HG03039 (cell line): ENCODE results near the gene SGCE.

ENCODE experiments used
- ATAC-seq: cut with Tn5 transposase; IDR thresholded peaks from one replicate; pipeline ENCODE4 v1.9.1; 2021; ENCODE audit warnings: mild to moderate bottlenecking, moderate library complexity; ENCODE audit not compliant: unreplicated experiment

Gene SGCE

GRCh38 chr7:94662548-94662947 is 6.6 kb upstream of the SGCE start:
- ATAC-seq, result no peak

- no peak for ATAC-seq
Observed at GRCh38 chr7:94660006-94660405, 4.1 kb upstream of the SGCE start.

DNA sequence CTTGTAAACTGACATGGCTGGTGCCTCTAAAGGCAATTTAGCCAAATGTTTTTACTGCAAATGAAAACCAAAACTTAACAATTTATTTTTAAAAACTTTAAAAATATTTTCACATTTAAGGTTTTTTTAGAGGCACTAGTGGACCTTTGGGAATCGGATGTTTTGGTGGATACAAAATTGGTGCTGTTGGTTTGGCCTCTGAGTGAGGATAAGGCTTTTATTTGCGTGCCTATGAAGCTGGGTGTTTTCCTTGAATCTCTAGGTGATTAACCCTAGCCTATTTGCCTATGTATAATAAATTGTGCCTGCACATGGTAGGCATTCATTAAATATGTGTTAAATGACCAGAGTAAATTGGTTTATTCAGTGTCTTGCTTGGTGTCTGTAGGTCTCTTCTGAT is 2.9 kb upstream of the SGCE start:
- ATAC-seq, result no peak

DNA sequence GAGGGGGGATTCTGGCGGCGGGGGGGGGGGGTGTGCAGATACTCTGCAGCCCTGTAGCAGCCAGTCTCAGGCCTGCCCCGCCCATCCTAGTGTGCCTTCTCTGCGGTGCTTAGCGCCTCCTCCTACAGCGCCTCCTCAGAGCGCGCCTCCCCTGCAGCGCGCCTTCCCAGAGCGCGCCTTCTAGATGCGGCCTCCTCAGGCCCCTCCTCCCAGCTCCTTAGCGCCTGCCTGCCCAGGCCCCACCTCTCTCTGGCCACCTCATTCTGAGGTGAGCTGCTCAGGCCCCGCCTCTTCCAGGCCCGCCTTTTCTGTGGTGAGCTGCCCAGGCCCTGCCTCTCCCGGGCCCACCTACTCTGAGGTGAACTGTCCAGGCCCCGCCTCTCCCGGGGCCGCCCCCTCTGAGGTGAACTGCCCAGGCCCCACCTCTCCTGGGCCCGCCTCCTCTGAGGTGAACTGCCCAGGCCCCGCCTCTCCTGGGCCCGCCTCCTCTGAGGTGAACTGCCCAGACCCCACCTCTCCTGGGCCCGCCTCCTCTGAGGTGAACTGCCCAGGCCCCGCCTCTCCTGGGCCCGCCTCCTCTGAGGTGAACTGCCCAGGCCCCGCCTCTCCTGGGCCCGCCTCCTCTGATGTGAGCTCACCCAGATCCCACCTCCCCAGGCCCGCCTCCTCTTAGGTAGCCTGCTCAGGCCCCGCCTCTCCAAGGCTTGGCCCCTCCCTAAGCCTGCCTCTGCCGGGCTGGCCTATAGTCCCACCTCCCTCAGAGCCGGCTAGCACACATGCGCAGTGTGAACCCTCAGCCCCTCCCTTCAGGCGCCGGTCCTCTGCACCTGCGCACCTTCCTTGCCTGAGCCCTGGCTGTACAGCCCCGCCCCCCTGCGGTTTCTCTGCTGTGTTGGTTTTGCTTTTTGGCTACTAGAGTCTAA is 2.1 kb upstream of the SGCE start:
- peak; percentile 85 for ATAC-seq

- ATAC-seq, result no peak
Observed at GRCh38 chr7:94656925-94657731, 1.2 kb upstream of the SGCE start.

- ATAC-seq, result no peak
Observed at GRCh38 chr7:94656658-94656924, 658 bp upstream of the SGCE start.

GRCh38 chr7:94655126-94655847 is 646 bp downstream of the SGCE start:
- ATAC-seq, result no peak

DNA sequence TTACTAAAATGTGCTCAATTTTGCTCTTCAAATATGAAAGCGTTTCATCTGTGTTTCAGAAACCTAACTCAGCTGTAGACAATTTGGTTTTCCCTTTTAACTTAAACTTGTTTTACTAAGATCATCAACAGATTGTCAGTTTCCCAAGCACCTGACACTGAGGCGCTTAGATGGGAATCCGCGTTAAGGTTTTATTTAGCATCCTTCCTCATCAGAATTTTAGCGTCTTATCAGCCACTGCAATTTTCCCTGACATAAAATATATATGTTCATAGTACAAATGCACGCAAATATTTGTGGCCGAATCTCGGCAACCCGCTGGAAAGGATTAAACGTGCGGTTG is 1.2 kb downstream of the SGCE start:
- ATAC-seq, result no peak

- no peak for ATAC-seq
Observed at GRCh38 chr7:94650147-94651051, 5.5 kb downstream of the SGCE start.

GRCh38 chr7:94649450-94649849 is 6.5 kb downstream of the SGCE start:
- ATAC-seq, result peak; percentile 91

DNA sequence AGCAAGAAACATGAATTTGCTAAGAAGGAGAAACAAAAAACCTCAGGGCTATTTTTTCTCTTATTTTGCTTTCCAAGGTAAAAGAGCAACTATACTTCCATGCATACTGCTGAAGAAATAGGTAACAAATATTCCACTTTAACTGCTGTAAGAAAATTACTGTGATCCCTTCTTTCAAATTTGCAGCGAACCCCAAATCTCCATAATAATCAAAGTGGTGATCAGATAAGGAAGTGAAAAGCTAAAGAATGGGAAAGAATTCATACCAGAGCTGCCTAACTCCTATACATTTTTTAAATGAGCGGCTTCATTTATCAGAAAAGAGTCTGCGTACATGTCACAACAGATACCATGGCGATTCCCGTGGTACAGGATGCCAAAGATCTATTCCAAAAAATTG is 7.2 kb downstream of the SGCE start:
- no peak for ATAC-seq

GRCh38 chr7:94647295-94647694 is 8.6 kb downstream of the SGCE start:
- ATAC-seq, result no peak

GRCh38 chr7:94643771-94644545 is 12.0 kb downstream of the SGCE start:
- no peak for ATAC-seq

GRCh38 chr7:94642838-94643653 is 12.9 kb downstream of the SGCE start:
- ATAC-seq, result no peak

GRCh38 chr7:94639384-94639783 is 16.5 kb downstream of the SGCE start:
- no peak for ATAC-seq

DNA sequence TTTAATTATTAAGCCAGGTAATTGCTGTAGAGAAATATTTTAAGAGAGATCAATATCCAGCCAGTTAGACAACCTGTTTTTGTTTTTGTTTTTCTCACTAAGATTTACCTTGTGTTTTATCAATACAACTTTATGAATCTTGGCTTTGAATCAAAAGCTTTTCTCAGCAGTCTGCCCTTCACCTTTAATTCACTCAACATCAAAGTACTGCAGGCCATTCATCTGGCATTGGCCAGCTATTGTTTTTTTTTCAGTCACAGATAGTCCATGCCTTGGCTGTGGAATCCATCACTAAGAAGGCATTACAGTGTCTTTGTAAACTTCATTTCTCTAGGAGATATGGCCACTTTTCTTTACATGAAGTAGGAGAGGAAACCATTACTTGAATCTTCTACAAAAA is 20.2 kb downstream of the SGCE start:
- ATAC-seq, result no peak

- no peak for ATAC-seq
Observed at GRCh38 chr7:94634502-94634901, 21.4 kb downstream of the SGCE start.

DNA sequence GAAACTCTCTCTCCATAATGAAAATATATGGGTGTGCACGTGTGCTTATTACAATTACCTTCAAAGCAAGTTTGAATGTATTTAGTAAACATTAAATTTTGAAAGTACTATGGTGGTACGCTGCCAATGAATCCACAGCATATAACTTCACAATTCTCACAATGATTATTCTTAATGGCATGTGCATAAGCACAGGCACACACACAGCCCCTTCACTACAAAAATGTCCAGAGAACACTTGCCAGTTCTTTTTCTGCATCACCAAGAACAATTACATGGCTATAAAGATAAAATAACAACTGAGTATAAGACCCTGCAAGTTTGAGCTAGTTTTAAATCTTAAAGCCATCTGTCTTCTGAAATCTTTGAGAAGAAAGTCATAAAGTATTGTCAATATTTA is 22.2 kb downstream of the SGCE start:
- no peak for ATAC-seq

DNA sequence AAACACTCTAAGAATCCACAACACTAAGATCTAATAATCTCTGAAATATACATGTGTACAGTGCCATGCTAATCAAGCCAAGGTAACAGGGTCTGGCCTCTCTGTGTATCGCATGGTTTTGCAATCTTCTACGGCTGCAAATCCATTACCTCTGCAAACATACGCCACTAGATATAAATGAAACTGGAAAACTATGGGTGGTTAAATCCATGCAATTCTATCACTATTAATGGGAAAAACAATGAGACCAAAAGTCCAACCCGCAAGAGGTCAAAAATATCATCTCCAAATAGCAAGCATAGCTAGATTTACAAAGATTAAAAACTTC is 23.0 kb downstream of the SGCE start:
- no peak for ATAC-seq
